OCI-LY3 (cell line): Measurements from ENCODE around the gene POLR1G.

ENCODE experiments used
- EZH2phosphoT487 ChIP-seq: fragments of 200-600 bp; shearing (Covaris generic); IDR thresholded peaks from 2 replicates; pipeline ENCODE4 v1.6.1; 2018; ENCODE audit warnings: antibody characterized with exemption, mixed run types, low read depth
- TF ChIP-seq, protein P1 (sequence below): fragments of 200-600, 300-600 bp; sonication (generic); IDR thresholded peaks from 2 replicates; pipeline ENCODE4 v1.5.1; 2014; ENCODE audit warnings: antibody characterized with exemption, low read length, low read depth

DNA sequence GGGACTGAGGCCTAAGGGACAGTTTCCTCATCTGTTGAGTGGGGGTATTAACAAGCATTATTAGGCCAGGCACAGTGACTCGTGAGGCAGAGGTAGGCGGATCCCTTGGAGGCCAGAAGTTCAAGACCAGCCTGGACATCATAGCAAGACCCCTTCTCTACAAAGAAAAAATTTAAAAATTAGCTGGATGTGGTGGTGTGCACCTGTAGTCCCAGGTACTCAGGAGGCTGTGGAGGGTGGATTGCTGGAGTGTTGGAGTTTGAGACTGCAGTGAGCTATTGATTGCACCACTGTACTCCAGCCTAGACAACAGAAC lies 50.0 kb downstream of the POLR1G start:
- TF ChIP-seq, protein P1, sequence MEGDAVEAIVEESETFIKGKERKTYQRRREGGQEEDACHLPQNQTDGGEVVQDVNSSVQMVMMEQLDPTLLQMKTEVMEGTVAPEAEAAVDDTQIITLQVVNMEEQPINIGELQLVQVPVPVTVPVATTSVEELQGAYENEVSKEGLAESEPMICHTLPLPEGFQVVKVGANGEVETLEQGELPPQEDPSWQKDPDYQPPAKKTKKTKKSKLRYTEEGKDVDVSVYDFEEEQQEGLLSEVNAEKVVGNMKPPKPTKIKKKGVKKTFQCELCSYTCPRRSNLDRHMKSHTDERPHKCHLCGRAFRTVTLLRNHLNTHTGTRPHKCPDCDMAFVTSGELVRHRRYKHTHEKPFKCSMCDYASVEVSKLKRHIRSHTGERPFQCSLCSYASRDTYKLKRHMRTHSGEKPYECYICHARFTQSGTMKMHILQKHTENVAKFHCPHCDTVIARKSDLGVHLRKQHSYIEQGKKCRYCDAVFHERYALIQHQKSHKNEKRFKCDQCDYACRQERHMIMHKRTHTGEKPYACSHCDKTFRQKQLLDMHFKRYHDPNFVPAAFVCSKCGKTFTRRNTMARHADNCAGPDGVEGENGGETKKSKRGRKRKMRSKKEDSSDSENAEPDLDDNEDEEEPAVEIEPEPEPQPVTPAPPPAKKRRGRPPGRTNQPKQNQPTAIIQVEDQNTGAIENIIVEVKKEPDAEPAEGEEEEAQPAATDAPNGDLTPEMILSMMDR = no peak
- no peak for TF ChIP-seq EZH2phosphoT487
